H1 (cell line): ENCODE data around the gene F10. TPM values are rescaled to one million over a fixed set of nuclear protein-coding genes. Genes with fewer than 3 reads are reported as not detected.

Experiments used
- GABPA ChIP-seq: IDR thresholded peaks from 2 replicates; pipeline ENCODE4 v1.6.1; 2011; ENCODE audit warnings: mild to moderate bottlenecking, low read length, moderate library complexity, borderline replicate concordance; ENCODE audit not compliant: insufficient read depth
- JUN ChIP-seq: IDR thresholded peaks from 2 replicates; pipeline ENCODE4 v1.6.1; 2011; ENCODE audit warnings: low read depth, mild to moderate bottlenecking, improper control_type of control experiment, low read length
- KDM1A ChIP-seq: fragments of 200-600, 300-600 bp; sonication (generic); IDR thresholded peaks from 2 replicates; pipeline ENCODE4 v1.7.1; 2016; ENCODE audit warnings: mild to moderate bottlenecking, low read length, borderline replicate concordance
- MAFK ChIP-seq: IDR thresholded peaks from 2 replicates; pipeline ENCODE4 v1.6.1; 2012; ENCODE audit warnings: low read depth, mild to moderate bottlenecking, improper control_type of control experiment, low read length
- RNF2 ChIP-seq: fragments of 200-900, 300-1000 bp; sonication (generic); IDR thresholded peaks from 2 replicates; pipeline ENCODE4 v1.7.1; 2016; ENCODE audit warnings: borderline replicate concordance, low read depth, mild to moderate bottlenecking, antibody characterized with exemption, low read length; ENCODE audit not compliant: poor library complexity, severe bottlenecking; ENCODE audit errors: missing control alignments
- TAF7 ChIP-seq: optimal IDR thresholded peaks from 2 replicates; pipeline ENCODE3; 2011; ENCODE audit warnings: low read depth, mild to moderate bottlenecking, inconsistent platforms, low read length, moderate library complexity, borderline replicate concordance
- polyA plus RNA-seq, 7 experiments: library from polyadenylated mRNA; depleted of rRNA in 3 of 7; stranded (reverse) in 5 of 7; unstranded in 2 of 7; fragments of >200 nt in 5 of 7; fragments of 200-250 nt in 2 of 7; gene quantifications; 1 replicate in 5 of 7; 2 replicates in 1 of 7; 4 replicates in 1 of 7; pipeline versions ENCODE4 v1.2.1 to v1.2.3, GENCODE V29; 2011 to 2013; ENCODE audit warnings: missing spikeins in 2 of 7, mixed read lengths in 2 of 7
- total RNA-seq: library from RNA; stranded (reverse); fragmentation: NEBNext Ultra II Directional; extraction: Animal tissue kit (Norgen Biotek cat#: 25700); gene quantifications from 2 replicates; pipeline ENCODE4 v1.2.1, GENCODE V29; 2021

The F10 gene
- total and polyA plus RNA-seq, 2 of the 8 experiments (the other 6 are each of a cell fraction or from before 2014, with no cell fraction given) = 2.0 to 4.2 TPM

- TF ChIP-seq JUN = no peak
- no peak for TF ChIP-seq MAFK
- no peak for TF ChIP-seq KDM1A
- no peak for TF ChIP-seq TAF7
- no peak for TF ChIP-seq RNF2
- TF ChIP-seq GABPA = no peak
Measured at GRCh38 chr13:113125506-113126264, 3.1 kb downstream of the F10 start (continued).
